Activated CD8-positive, alpha-beta T cell treated with anti-CD3 and anti-CD28 coated beads for 36 hours (primary cell): Measurements from ENCODE around the gene QRICH1. TPM values are rescaled to one million over a fixed set of nuclear protein-coding genes. Genes with fewer than 3 reads are reported as not detected.

Source experiments
- ATAC-seq: fragments of 200-7000 bp; cut with Tn5 transposase; one replicate; pipeline ENCODE4 v1.10.0; 2021; ENCODE audit warnings: mild to moderate bottlenecking, moderate library complexity
- CTCF ChIA-PET: fragments of 350-600 bp; sonication (Branson Sonifier 250); formaldehyde crosslinking; loops from one replicate; lab custom pipeline; 2021; ENCODE audit warnings: antibody characterized with exemption; lab: Charles Lee
- POLR2A ChIA-PET: fragments of 350-600 bp; sonication (Branson Sonifier 250); formaldehyde crosslinking; loops from one replicate; lab custom pipeline; 2021; ENCODE audit warnings: antibody characterized with exemption; lab: Charles Lee
- DNase-seq: peaks from one replicate; pipeline ENCODE4 v3.0.0-alpha.2; 2020
- H3K27ac Mint-ChIP-seq: one replicate; pipeline ENCODE4 v1.8.0; 2021; ENCODE audit warnings: mild to moderate bottlenecking, mixed read lengths
- H3K27me3 Mint-ChIP-seq: one replicate; pipeline ENCODE4 v1.8.0; 2021; ENCODE audit warnings: mixed read lengths
- H3K36me3 Mint-ChIP-seq: one replicate; pipeline ENCODE4 v1.8.0; 2021; ENCODE audit warnings: low read depth, mixed read lengths
- H3K4me1 Mint-ChIP-seq: one replicate; pipeline ENCODE4 v1.8.0; 2021; ENCODE audit warnings: low read depth, mixed read lengths
- H3K4me3 Mint-ChIP-seq: one replicate; pipeline ENCODE4 v1.8.0; 2021; ENCODE audit warnings: mild to moderate bottlenecking, moderate library complexity, mixed read lengths
- H3K9me3 Mint-ChIP-seq: one replicate; pipeline ENCODE4 v1.8.0; 2021; ENCODE audit warnings: mixed read lengths
- intact Hi-C: fragments of 100-400 bp; cut with micrococcal nuclease; formaldehyde crosslinking; loops from one replicate; pipeline ENCODE4 v1.10.0; 2022
- total RNA-seq, 2 experiments: library from RNA; stranded (reverse); gene quantifications; one replicate each; pipeline ENCODE4 v1.2.3, GENCODE V29; 2021
- TF ChIP-seq, protein P1 (sequence below): fragments of 200-600 bp; IDR thresholded peaks from one replicate; pipeline ENCODE4 v1.8.0; 2022; ENCODE audit warnings: antibody characterized with exemption, mild to moderate bottlenecking

The QRICH1 gene
- total RNA-seq, 2 experiments from 2014 or later, result 107 to 112 TPM

DNA sequence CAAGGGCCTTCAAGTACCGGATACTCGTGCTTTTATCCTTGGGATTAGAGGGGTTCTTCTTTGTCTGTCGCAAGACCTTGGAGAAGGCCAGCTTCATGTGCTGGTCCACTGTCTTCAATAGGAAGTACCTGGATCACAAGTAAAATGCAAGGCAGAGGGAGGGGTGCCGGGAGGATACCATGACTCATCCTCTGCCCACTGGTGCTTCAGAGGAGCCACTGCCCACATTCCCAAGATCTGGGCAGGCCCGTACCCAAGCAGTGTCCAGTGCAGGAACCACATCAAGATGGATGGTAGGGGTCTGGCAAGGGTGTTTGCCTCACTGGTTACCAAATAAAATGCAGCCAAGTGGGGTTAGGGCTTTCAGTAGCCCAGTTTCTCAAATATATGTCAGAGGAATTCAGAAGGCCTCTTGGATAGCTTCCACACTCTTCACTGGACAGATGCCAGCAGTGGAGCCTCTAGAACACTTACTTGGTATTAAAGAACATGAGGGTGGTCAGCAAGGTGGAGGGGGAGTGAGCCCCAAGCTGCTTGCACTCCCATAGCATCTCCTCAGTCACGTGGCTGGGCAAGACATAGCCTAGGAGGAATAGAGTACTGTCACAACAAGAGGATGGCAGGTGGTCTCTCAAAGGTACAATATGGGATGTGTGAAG lies 61.1 kb downstream of the QRICH1 start:
- DNase-seq (no peak), ATAC-seq (no peak)
- CTCF ChIA-PET, result interaction anchor here (1.2 to 3.0 kb wide), 3 partner anchors 11 to 45 kb away, joined by 3 to 10 read pairs (median 9); partner anchors contain the start of gene NDUFAF3
- intact Hi-C loops, result no loop called here
- Mint-ChIP-seq H3K9me3 (no peaks in the 10 kb centered on the region), H3K36me3 (peaks cover 45% of the 10 kb centered on the region), H3K27me3 (no peaks in the 10 kb centered on the region), H3K4me1 (peaks cover 10% of the 10 kb centered on the region), H3K4me3 (no peak overlapping the region), H3K27ac (no peak overlapping the region)
- TF ChIP-seq, protein P1, sequence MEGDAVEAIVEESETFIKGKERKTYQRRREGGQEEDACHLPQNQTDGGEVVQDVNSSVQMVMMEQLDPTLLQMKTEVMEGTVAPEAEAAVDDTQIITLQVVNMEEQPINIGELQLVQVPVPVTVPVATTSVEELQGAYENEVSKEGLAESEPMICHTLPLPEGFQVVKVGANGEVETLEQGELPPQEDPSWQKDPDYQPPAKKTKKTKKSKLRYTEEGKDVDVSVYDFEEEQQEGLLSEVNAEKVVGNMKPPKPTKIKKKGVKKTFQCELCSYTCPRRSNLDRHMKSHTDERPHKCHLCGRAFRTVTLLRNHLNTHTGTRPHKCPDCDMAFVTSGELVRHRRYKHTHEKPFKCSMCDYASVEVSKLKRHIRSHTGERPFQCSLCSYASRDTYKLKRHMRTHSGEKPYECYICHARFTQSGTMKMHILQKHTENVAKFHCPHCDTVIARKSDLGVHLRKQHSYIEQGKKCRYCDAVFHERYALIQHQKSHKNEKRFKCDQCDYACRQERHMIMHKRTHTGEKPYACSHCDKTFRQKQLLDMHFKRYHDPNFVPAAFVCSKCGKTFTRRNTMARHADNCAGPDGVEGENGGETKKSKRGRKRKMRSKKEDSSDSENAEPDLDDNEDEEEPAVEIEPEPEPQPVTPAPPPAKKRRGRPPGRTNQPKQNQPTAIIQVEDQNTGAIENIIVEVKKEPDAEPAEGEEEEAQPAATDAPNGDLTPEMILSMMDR, result no peak
- POLR2A ChIA-PET, result interaction anchor here (1.0 to 4.4 kb wide), 4 partner anchors 11 to 61 kb away, joined by 3 to 36 read pairs (median 5); partner anchors contain the start of genes NDUFAF3 and QRICH1

DNA sequence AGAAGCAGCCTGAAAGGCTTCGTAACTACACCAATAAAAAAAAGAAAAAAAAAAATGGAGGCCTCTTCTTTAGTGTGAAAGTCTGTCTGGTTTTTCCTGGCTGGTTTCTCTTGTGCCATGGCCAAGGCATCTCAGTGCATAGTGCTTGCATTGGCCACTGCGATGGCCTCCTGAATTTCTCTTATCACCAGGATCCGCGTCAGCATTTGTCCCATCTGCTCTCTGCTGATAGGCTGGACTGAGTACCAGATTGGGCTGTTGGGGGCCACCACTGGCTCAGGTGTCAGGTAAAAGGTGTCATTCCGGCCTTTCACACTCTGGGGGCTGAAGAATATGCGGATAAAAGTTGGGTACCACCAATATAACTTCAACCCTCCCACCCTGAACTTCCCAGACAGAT lies 63.5 kb downstream of the QRICH1 start:
- intact Hi-C loops, result no loop called here
- DNase-seq, result no peak
- H3K27me3 Mint-ChIP-seq, result no peaks in the 10 kb centered on the region
- POLR2A ChIA-PET, result interaction anchor here (3.0 to 4.4 kb wide), 2 partner anchors 8 to 39 kb away, joined by 6 to 36 read pairs; partner anchors contain the start of gene NDUFAF3
- H3K27ac Mint-ChIP-seq, result peak overlapping the region; percentile 71
- TF ChIP-seq, protein P1, result no peak
- no peak overlapping the region for H3K4me3 Mint-ChIP-seq
- H3K4me1 Mint-ChIP-seq, result peaks cover 30% of the 10 kb centered on the region
- no peak for ATAC-seq
- H3K36me3 Mint-ChIP-seq, result peaks cover 57% of the 10 kb centered on the region
- CTCF ChIA-PET, result interaction anchor here (0.9 to 3.0 kb wide), 3 partner anchors 9 to 63 kb away, joined by 3 to 10 read pairs (median 9); partner anchors contain the start of genes NDUFAF3 and QRICH1
- no peaks in the 10 kb centered on the region for H3K9me3 Mint-ChIP-seq

DNA sequence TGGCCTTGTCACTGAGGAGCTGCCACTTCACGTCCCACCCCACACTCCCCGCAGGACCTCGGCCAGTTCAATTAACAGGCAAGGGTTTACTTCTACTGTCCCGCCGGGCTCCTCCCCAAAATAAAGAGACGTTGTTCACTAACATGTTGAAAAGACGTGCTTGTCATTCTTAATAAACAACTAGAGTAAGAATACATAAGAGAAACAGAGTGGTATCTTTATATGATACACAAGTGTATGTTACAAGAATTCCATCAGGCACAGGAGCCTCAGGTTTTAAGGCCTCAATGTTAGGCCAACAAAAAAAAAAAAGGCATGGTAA lies 64.3 kb downstream of the QRICH1 start:
- Mint-ChIP-seq H3K4me1 (peaks cover 38% of the 10 kb centered on the region), H3K36me3 (peaks cover 60% of the 10 kb centered on the region), H3K9me3 (no peaks in the 10 kb centered on the region), H3K27ac (peak overlapping the region; percentile 92), H3K4me3 (peak overlapping the region; percentile 88), H3K27me3 (no peaks in the 10 kb centered on the region)
- intact Hi-C loops, result loop anchor here (5.0 kb wide), 1 partner anchor 63 kb away; the partner anchor contains the start of gene QRICH1
- POLR2A ChIA-PET, result interaction anchor here (0.6 to 2.3 kb wide), 16 partner anchors 8 to 556 kb away, joined by 3 to 30 read pairs (median 6); partner anchors contain the start of genes ARIH2, P4HTM, QRICH1 and WDR6
- TF ChIP-seq, protein P1, result no peak
- DNase-seq (no peak), ATAC-seq (no peak)
- CTCF ChIA-PET, result interaction anchor here (0.6 to 1.5 kb wide), 5 partner anchors 16 to 75 kb away, joined by 3 to 12 read pairs (median 4); partner anchors contain the start of genes P4HTM, QARS1 and WDR6

DNA sequence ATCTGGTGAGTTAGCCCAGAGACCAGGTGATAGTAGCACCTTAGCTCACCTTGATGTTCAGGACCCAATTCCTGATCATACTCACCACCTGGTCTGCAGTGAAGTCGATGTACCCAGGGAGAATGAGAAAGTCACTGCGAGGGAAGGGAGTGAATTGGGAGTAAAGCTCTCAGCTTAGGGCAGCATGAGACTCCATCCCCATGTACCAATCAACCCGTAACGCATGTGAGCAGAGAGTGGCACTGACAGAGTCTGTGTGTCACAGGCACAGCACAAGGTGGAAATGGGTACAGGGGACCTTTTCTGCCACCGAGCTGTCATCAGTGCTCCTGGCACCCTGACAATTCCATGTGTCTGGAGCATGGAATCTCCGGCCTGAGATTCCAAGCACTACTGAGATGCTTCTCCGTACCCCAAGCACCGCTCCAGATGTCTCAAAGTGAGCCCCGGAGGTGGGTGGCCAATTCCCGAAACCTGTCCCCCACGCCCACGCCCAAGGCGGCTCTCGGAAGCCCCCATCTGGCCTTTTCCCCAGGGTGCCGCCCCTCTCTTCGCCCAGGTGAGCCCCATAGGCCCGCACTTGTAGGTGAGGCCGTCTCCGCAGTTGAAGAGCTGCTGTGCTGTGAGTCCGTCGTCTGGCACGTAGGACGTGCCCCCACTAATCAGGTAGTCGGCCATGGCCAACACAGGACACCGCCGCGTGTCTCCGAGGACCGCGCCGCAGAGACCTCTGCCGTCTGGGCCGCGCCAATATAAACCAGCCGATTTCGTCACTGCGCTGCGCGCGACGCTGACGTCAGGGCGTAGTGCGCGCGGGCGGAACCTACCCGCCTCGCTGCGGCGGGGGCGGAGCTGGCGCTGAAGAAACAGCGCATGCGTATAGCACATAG lies 65.0 kb downstream of the QRICH1 start, which contains the start of gene IMPDH2:
TSS of gene IMPDH2 (minus strand) at position 726 of the 890 bp plus-strand sequence. CDS start at position 678, 48 bp downstream.
- intact Hi-C loops, result loop anchor here (5.0 kb wide), 1 partner anchor 63 kb away; the partner anchor contains the start of gene QRICH1
- Mint-ChIP-seq H3K4me3 (peak within 1 kb of the TSS; percentile 88), H3K27me3 (no peaks in the 10 kb centered on the region), H3K4me1 (peaks cover 43% of the 10 kb centered on the region), H3K9me3 (no peaks in the 10 kb centered on the region), H3K36me3 (peaks cover 65% of the 10 kb centered on the region), H3K27ac (peak within 1 kb of the TSS; percentile 92)
- DNase-seq (peak; percentile 95), ATAC-seq (peak; percentile 95)
- CTCF ChIA-PET, result interaction anchor here (0.6 to 1.5 kb wide), 6 partner anchors 15 to 141 kb away, joined by 3 to 12 read pairs (median 4); partner anchors contain the start of genes P4HTM, QARS1 and WDR6
- POLR2A ChIA-PET, result interaction anchor here (0.6 to 2.3 kb wide), 19 partner anchors 8 to 556 kb away, joined by 3 to 30 read pairs (median 3); partner anchors contain the start of genes ARIH2, P4HTM, QRICH1 and USP4
- TF ChIP-seq, protein P1, result no peak
